ENCODE data around the gene TAGAP.

Gene TAGAP

GRCh38 chr6:159067334-159067733, 22.5 kb upstream of the TAGAP start:
- Histone ChIP-seq H3K9me3 (ENCODE audit: control insufficient read depth in 1 of 2, low read length in 2 of 2) (no peaks in the 10 kb centered on the region), H3K27ac (ENCODE audit: low read length) (no peak overlapping the region), H3K36me3 (ENCODE audit: control insufficient read depth in 1 of 2, insufficient read depth in 2 of 2, low read length in 2 of 2) (no peaks in the 10 kb centered on the region), H3K27me3 (ENCODE audit: low read depth, low read length) (no peaks in the 10 kb centered on the region), H3K4me1 (ENCODE audit: control insufficient read depth in 1 of 2, insufficient read depth in 2 of 2, low read length in 2 of 2) (peaks cover 0 to 13% of the 10 kb centered on the region in 2 donors), H3K4me3 (ENCODE audit: low read depth in 1 of 2, low read length in 2 of 2) (no peak overlapping the region)

GRCh38 chr6:159066483-159066882, 21.7 kb upstream of the TAGAP start:
- Histone ChIP-seq H3K27me3 (ENCODE audit: low read depth, low read length) (no peaks in the 10 kb centered on the region), H3K4me1 (ENCODE audit: control insufficient read depth in 1 of 2, insufficient read depth in 2 of 2, low read length in 2 of 2) (peaks cover 0 to 13% of the 10 kb centered on the region in 2 donors), H3K4me3 (ENCODE audit: low read depth in 1 of 2, low read length in 2 of 2) (no peak overlapping the region), H3K27ac (ENCODE audit: low read length) (no peak overlapping the region), H3K9me3 (ENCODE audit: control insufficient read depth in 1 of 2, low read length in 2 of 2) (no peaks in the 10 kb centered on the region), H3K36me3 (ENCODE audit: control insufficient read depth in 1 of 2, insufficient read depth in 2 of 2, low read length in 2 of 2) (no peaks in the 10 kb centered on the region)

- Histone ChIP-seq H3K27me3 (ENCODE audit: low read depth, low read length) (no peaks in the 10 kb centered on the region), H3K4me3 (ENCODE audit: low read depth in 1 of 2, low read length in 2 of 2) (no peak overlapping the region), H3K9me3 (ENCODE audit: control insufficient read depth in 1 of 2, low read length in 2 of 2) (no peaks in the 10 kb centered on the region), H3K36me3 (ENCODE audit: control insufficient read depth in 1 of 2, insufficient read depth in 2 of 2, low read length in 2 of 2) (no peaks in the 10 kb centered on the region), H3K27ac (ENCODE audit: low read length) (no peak overlapping the region), H3K4me1 (ENCODE audit: control insufficient read depth in 1 of 2, insufficient read depth in 2 of 2, low read length in 2 of 2) (peaks cover 0 to 13% of the 10 kb centered on the region in 2 donors)
Measured at GRCh38 chr6:159065759-159066329, 21.1 kb upstream of the TAGAP start.

GRCh38 chr6:159065091-159065490, 20.3 kb upstream of the TAGAP start:
- no peak overlapping the region for H3K4me3 ChIP-seq (ENCODE audit: low read depth in 1 of 2, low read length in 2 of 2)
- no peaks in the 10 kb centered on the region for H3K27me3 ChIP-seq (ENCODE audit: low read depth, low read length)
- H3K36me3 ChIP-seq (ENCODE audit: control insufficient read depth in 1 of 2, insufficient read depth in 2 of 2, low read length in 2 of 2) = no peaks in the 10 kb centered on the region
- H3K27ac ChIP-seq (ENCODE audit: low read length) = no peak overlapping the region
- H3K9me3 ChIP-seq (ENCODE audit: control insufficient read depth in 1 of 2, low read length in 2 of 2) = no peaks in the 10 kb centered on the region
- peaks cover 0 to 13% of the 10 kb centered on the region in 2 donors for H3K4me1 ChIP-seq (ENCODE audit: control insufficient read depth in 1 of 2, insufficient read depth in 2 of 2, low read length in 2 of 2)

- no peaks in the 10 kb centered on the region for H3K9me3 ChIP-seq (ENCODE audit: control insufficient read depth in 1 of 2, low read length in 2 of 2)
- H3K36me3 ChIP-seq (ENCODE audit: control insufficient read depth in 1 of 2, insufficient read depth in 2 of 2, low read length in 2 of 2) = no peaks in the 10 kb centered on the region
- H3K4me1 ChIP-seq (ENCODE audit: control insufficient read depth in 1 of 2, insufficient read depth in 2 of 2, low read length in 2 of 2) = peaks cover 0 to 13% of the 10 kb centered on the region in 2 donors
- no peak overlapping the region for H3K4me3 ChIP-seq (ENCODE audit: low read depth in 1 of 2, low read length in 2 of 2)
- no peak overlapping the region for H3K27ac ChIP-seq (ENCODE audit: low read length)
- H3K27me3 ChIP-seq (ENCODE audit: low read depth, low read length) = no peaks in the 10 kb centered on the region
Measured at GRCh38 chr6:159064477-159064876, 19.7 kb upstream of the TAGAP start.

GRCh38 chr6:159063549-159063948, 18.8 kb upstream of the TAGAP start:
- H3K36me3 ChIP-seq (ENCODE audit: control insufficient read depth in 1 of 2, insufficient read depth in 2 of 2, low read length in 2 of 2) = no peaks in the 10 kb centered on the region
- H3K4me1 ChIP-seq (ENCODE audit: control insufficient read depth in 1 of 2, insufficient read depth in 2 of 2, low read length in 2 of 2) = peaks cover 0 to 13% of the 10 kb centered on the region in 2 donors
- H3K9me3 ChIP-seq (ENCODE audit: control insufficient read depth in 1 of 2, low read length in 2 of 2) = no peaks in the 10 kb centered on the region
- H3K27ac ChIP-seq (ENCODE audit: low read length) = peak overlapping the region; percentile 44
- H3K27me3 ChIP-seq (ENCODE audit: low read depth, low read length) = no peaks in the 10 kb centered on the region
- no peak overlapping the region for H3K4me3 ChIP-seq (ENCODE audit: low read depth in 1 of 2, low read length in 2 of 2)

- no peaks in the 10 kb centered on the region for H3K9me3 ChIP-seq (ENCODE audit: control insufficient read depth in 1 of 2, low read length in 2 of 2)
- peaks cover 0 to 13% of the 10 kb centered on the region in 2 donors for H3K4me1 ChIP-seq (ENCODE audit: control insufficient read depth in 1 of 2, insufficient read depth in 2 of 2, low read length in 2 of 2)
- peak overlapping the region; percentile 44 for H3K27ac ChIP-seq (ENCODE audit: low read length)
- no peaks in the 10 kb centered on the region for H3K27me3 ChIP-seq (ENCODE audit: low read depth, low read length)
- H3K4me3 ChIP-seq (ENCODE audit: low read depth in 1 of 2, low read length in 2 of 2) = no peak overlapping the region
- no peaks in the 10 kb centered on the region for H3K36me3 ChIP-seq (ENCODE audit: control insufficient read depth in 1 of 2, insufficient read depth in 2 of 2, low read length in 2 of 2)
Measured at GRCh38 chr6:159062976-159063375, 18.2 kb upstream of the TAGAP start.

GRCh38 chr6:159062564-159062945, 17.8 kb upstream of the TAGAP start:
- Histone ChIP-seq H3K9me3 (ENCODE audit: control insufficient read depth in 1 of 2, low read length in 2 of 2) (no peaks in the 10 kb centered on the region), H3K27ac (ENCODE audit: low read length) (peak overlapping the region; percentile 44), H3K4me3 (ENCODE audit: low read depth in 1 of 2, low read length in 2 of 2) (no peak overlapping the region), H3K36me3 (ENCODE audit: control insufficient read depth in 1 of 2, insufficient read depth in 2 of 2, low read length in 2 of 2) (no peaks in the 10 kb centered on the region), H3K4me1 (ENCODE audit: control insufficient read depth in 1 of 2, insufficient read depth in 2 of 2, low read length in 2 of 2) (peaks cover 0 to 13% of the 10 kb centered on the region in 2 donors), H3K27me3 (ENCODE audit: low read depth, low read length) (no peaks in the 10 kb centered on the region)

- H3K27ac ChIP-seq (ENCODE audit: low read length) = peak overlapping the region; percentile 56
Measured at GRCh38 chr6:159061805-159062563, 17.2 kb upstream of the TAGAP start.

GRCh38 chr6:159061146-159061545, 16.4 kb upstream of the TAGAP start:
- no peak overlapping the region for H3K4me3 ChIP-seq (ENCODE audit: low read depth in 1 of 2, low read length in 2 of 2)
- peaks cover 0 to 5% of the 10 kb centered on the region in 2 donors for H3K4me1 ChIP-seq (ENCODE audit: control insufficient read depth in 1 of 2, insufficient read depth in 2 of 2, low read length in 2 of 2)
- no peaks in the 10 kb centered on the region for H3K36me3 ChIP-seq (ENCODE audit: control insufficient read depth in 1 of 2, insufficient read depth in 2 of 2, low read length in 2 of 2)
- H3K27ac ChIP-seq (ENCODE audit: low read length) = no peak overlapping the region
- no peaks in the 10 kb centered on the region for H3K9me3 ChIP-seq (ENCODE audit: control insufficient read depth in 1 of 2, low read length in 2 of 2)
- no peaks in the 10 kb centered on the region for H3K27me3 ChIP-seq (ENCODE audit: low read depth, low read length)

More at GRCh38 chr6:159061805-159062563, 17.2 kb upstream of the TAGAP start:
- no peak overlapping the region for H3K4me3 ChIP-seq (ENCODE audit: low read depth in 1 of 2, low read length in 2 of 2)
- H3K4me1 ChIP-seq (ENCODE audit: control insufficient read depth in 1 of 2, insufficient read depth in 2 of 2, low read length in 2 of 2) = peaks cover 0 to 13% of the 10 kb centered on the region in 2 donors
- no peaks in the 10 kb centered on the region for H3K36me3 ChIP-seq (ENCODE audit: control insufficient read depth in 1 of 2, insufficient read depth in 2 of 2, low read length in 2 of 2)
- H3K27me3 ChIP-seq (ENCODE audit: low read depth, low read length) = no peaks in the 10 kb centered on the region
- no peaks in the 10 kb centered on the region for H3K9me3 ChIP-seq (ENCODE audit: control insufficient read depth in 1 of 2, low read length in 2 of 2)

GRCh38 chr6:159059885-159060506, 15.2 kb upstream of the TAGAP start:
- no peaks in the 10 kb centered on the region for H3K27me3 ChIP-seq (ENCODE audit: low read depth, low read length)
- no peak overlapping the region for H3K4me3 ChIP-seq (ENCODE audit: low read depth in 1 of 2, low read length in 2 of 2)
- H3K36me3 ChIP-seq (ENCODE audit: control insufficient read depth in 1 of 2, insufficient read depth in 2 of 2, low read length in 2 of 2) = no peaks in the 10 kb centered on the region
- no peaks in the 10 kb centered on the region for H3K9me3 ChIP-seq (ENCODE audit: control insufficient read depth in 1 of 2, low read length in 2 of 2)
- H3K4me1 ChIP-seq (ENCODE audit: control insufficient read depth in 1 of 2, insufficient read depth in 2 of 2, low read length in 2 of 2) = no peaks in the 10 kb centered on the region
- no peak overlapping the region for H3K27ac ChIP-seq (ENCODE audit: low read length)

All from muscle layer of duodenum (tissue), 2 donors.